GM15510 (cell line): ENCODE data around the gene IQGAP2.

Experiments used
- POLR2A ChIP-seq: IDR thresholded peaks from 3 replicates; pipeline ENCODE4 v1.6.1; 2011; ENCODE audit warnings: borderline replicate concordance; ENCODE audit not compliant: insufficient read length; ENCODE audit errors: extremely low read depth

The IQGAP2 gene

GRCh38 chr5:76694317-76694716 lies 291.2 kb downstream of the IQGAP2 start:
- no peak for TF ChIP-seq POLR2A

DNA sequence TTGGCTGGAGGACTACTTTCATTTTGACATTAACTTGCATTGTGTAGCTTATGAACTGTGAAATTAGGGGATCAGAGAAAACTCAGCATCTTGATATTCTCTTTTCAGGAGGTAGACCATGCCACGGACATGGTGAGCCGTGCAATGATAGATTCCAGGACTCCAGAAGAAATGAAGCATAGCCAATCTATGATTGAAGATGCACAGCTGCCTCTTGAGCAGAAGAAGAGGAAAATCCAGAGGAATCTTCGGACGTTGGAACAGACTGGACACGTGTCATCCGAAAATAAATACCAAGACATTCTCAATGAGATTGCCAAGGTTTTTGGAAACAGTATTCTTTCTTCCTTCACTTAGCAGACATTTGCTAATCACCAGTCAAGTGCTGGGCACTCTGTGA lies 292.3 kb downstream of the IQGAP2 start:
- TF ChIP-seq POLR2A, result no peak

DNA sequence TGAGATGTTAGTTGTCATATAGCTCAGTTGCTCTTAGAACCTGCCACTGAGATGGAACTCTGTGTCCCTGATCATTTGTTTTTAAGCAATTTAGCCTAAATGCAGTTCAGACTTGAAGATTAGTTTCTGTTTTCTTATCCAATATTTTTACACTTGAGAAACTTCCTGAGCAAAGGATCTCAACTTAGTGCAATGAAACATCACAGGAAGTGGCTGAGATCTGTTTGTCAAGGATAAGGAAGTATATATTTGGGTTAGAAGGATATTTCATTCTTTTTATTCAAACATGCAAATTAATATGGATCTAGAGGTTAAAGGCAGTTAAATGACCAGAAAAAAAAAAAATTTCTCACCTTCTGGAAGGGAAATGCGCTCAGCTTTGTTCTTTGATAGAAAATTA lies 293.2 kb downstream of the IQGAP2 start:
- TF ChIP-seq POLR2A, result no peak

- no peak for TF ChIP-seq POLR2A
Observed at GRCh38 chr5:76697670-76698069, 294.6 kb downstream of the IQGAP2 start.

DNA sequence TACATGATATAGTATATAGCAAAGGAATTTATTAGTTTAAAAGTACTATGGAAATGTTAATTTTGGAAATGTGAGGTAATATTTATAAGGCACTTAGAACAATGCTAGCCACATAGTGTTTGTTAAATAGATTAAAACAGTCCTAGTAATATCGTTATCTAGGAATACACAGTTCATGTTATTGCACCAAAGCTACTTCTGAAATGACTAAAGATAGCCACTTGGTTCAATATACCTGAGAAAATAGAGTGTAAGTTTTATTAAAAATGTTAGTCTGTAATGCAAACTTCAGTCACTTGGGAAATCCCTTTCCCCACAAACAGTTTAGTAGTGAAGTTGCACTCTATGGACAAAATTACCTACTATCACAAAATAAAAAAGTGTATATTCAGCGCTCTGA lies 297.5 kb downstream of the IQGAP2 start:
- no peak for TF ChIP-seq POLR2A

- no peak for TF ChIP-seq POLR2A
Observed at GRCh38 chr5:76701298-76701697, 298.2 kb downstream of the IQGAP2 start.

DNA sequence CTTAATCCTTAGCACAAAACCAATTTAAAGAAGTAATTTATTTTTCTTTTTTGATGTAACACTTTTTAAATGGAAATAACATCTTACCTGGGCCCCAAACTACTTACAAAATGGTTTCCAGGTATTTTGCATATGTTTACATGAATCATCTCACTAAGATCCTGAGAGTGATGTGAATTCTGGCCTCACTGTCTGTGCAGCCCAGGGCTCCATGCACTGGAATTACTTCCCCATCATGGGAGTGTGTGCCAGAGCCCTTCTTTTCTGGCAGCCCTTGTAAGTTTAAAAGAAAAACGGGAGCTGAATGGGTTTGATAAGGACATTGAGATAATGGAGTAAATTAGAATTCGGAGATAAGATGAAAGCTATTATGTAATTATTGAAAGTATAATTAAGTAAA lies 300.6 kb downstream of the IQGAP2 start:
- TF ChIP-seq POLR2A, result no peak

GRCh38 chr5:76704131-76704663 lies 301.1 kb downstream of the IQGAP2 start:
- no peak for TF ChIP-seq POLR2A

DNA sequence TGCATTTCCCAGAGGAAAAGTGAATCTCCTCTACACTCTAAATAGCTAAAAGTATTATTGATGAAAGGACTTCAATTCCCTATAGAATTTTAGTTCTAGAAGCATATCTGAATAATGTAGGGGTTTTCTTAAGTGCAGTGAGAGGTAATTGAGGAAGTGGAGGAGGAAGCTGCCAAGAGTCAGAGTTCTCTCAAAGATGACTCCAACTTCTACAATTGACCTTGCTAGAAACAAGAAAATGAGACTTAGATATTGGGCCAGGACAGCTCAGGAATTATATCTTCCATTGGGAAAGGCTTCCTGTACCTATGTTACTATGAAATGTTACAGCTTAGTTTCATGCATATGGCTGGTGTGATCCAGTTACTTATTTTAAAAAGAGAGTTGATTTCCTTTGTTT lies 302.5 kb downstream of the IQGAP2 start:
- no peak for TF ChIP-seq POLR2A

DNA sequence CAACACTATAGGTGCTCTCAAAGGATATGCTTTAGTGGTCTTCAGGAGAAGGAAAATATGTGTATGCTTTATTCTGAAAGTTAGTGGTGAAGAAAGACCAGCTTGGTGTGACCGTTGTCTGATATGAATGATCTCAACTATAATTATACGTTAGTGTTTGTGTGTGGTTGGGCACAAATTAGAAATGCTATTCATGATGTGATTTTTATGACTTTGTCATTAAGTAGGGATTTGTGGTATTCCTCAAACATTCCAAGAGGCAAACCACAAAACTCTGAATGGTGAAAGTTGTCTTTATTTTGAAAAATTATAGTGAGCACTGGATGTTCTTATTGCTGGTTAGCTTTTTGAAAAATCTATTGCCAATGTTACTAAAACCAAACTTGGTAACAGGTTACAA lies 306.7 kb downstream of the IQGAP2 start:
- TF ChIP-seq POLR2A, result no peak

GRCh38 chr5:76710991-76711390 lies 307.9 kb downstream of the IQGAP2 start:
- TF ChIP-seq POLR2A, result no peak

GRCh38 chr5:76714751-76715485 lies 311.8 kb downstream of the IQGAP2 start:
- no peak for TF ChIP-seq POLR2A

DNA sequence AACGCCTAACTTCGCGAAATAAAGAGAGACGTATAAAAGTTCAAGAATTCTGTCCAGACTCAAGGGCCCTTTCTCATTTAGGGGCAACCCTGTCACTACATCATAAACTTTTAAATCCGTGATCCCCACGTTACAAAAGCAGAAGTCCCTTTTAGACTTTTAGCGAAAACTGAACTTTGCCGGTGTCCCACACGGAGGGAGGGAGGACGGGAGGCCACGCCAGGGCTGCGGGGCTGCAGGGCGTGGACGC lies 312.3 kb downstream of the IQGAP2 start:
- TF ChIP-seq POLR2A, result no peak

- no peak for TF ChIP-seq POLR2A
Observed at GRCh38 chr5:76715736-76716455, 312.8 kb downstream of the IQGAP2 start, which contains the start of gene F2R. F2R (plus strand) TSS chr5:76716126; CDS start chr5:76716308, 182 bp downstream.

DNA sequence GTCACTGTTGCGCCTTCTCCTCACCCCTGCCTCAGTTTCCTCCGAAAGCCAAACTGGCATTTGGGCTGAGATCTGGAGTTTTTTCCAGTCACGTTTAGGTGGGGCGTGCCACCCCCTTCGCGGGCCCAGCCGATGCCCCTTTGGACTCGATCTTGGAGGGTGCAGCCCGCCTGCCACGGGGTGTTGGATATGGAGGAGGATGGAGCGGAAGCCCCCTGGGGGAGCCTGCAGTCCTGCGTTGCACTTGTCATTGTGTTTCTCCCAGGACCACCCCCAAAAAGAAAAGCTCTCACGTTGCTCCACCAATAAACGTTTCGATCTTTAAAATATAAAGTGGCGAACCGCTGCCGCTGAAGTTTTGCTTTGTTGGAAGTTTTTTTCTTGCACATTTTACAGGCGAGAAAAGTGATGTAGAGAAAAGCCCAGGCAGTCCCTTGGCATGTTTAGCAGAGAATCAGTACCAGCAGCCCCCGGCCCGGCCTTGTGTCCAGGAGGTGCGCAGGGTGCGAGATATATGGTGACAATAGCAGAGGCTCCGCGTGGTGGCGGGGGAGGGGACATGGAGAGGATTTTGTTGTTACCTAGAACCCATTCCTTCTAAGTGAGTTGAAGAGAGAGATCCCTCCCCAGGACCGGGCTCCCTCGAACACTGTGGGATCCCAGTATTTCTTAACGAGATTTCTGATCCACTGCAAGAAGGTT lies 313.5 kb downstream of the IQGAP2 start:
- no peak for TF ChIP-seq POLR2A

GRCh38 chr5:76717222-76718083 lies 314.4 kb downstream of the IQGAP2 start:
- no peak for TF ChIP-seq POLR2A

DNA sequence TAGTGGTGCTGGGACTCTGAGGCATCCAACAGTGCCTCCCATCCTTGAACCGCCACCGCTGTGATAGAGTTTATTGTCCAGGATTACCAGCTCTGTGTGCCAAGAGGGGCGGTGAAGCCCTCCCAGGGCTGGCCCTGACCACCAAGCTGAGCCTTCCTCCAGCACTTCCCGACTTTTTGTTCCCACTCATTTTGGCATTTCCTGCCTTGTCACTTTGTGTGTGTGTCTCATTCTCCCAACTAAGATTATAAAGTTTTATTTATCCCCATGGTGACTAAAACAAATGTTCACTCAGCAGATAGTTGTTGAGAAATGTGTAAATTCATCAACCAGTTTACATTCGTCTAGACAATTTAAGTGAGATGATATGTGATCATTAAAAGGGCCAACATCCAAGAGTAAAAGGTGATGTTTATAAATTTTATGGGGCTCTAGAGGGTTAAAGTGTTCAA lies 315.3 kb downstream of the IQGAP2 start:
- TF ChIP-seq POLR2A, result no peak
